ENCODE results near the gene AARS2.
"Not testable (repeated sequence)": the region's sequence is repeated elsewhere in the genome, so short reads cannot be mapped to it uniquely, and the experiment has no call there.

DNA sequence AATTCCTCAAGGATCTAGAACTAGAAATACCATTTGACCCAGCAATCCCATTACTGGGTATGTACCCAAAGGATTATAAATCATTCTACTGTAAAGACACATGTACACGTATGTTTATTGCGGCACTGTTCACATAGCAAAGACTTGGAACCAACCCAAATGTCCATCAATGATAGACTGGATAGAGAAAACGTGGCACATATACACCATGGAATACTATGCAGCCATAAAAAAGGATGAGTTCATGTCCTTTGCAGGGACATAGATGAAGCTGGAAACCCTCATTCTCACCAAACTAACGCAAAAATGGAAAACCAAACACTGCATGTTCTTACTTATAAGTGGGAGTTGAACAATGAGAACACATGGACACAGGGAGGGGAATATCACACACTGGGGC is 33.7 kb upstream of the AARS2 start:
- TF ChIP-seq, protein P1, sequence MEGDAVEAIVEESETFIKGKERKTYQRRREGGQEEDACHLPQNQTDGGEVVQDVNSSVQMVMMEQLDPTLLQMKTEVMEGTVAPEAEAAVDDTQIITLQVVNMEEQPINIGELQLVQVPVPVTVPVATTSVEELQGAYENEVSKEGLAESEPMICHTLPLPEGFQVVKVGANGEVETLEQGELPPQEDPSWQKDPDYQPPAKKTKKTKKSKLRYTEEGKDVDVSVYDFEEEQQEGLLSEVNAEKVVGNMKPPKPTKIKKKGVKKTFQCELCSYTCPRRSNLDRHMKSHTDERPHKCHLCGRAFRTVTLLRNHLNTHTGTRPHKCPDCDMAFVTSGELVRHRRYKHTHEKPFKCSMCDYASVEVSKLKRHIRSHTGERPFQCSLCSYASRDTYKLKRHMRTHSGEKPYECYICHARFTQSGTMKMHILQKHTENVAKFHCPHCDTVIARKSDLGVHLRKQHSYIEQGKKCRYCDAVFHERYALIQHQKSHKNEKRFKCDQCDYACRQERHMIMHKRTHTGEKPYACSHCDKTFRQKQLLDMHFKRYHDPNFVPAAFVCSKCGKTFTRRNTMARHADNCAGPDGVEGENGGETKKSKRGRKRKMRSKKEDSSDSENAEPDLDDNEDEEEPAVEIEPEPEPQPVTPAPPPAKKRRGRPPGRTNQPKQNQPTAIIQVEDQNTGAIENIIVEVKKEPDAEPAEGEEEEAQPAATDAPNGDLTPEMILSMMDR (IDR thresholded peaks at IDR 0.05; ENCODE audit: control extremely low read depth in 1 of 3, insufficient read depth in 1 of 3, low read depth in 1 of 3, low read length in 3 of 3): not testable (repeated sequence)
- not testable (repeated sequence) for TF ChIP-seq MAX (IDR thresholded peaks at IDR 0.05); CTBP2 (IDR thresholded peaks at IDR 0.05; ENCODE audit: borderline replicate concordance, insufficient read depth, insufficient read length, low read length); RFX5 (IDR thresholded peaks at IDR 0.05; ENCODE audit: borderline replicate concordance, low read depth, low read length); SP4 (IDR thresholded peaks at IDR 0.05; ENCODE audit: low read length)
